Lower leg skin (tissue), 4 donors: Measurements from ENCODE around the gene ZNF584. TPM values are rescaled to one million over a fixed set of nuclear protein-coding genes. Genes with fewer than 3 reads are reported as not detected.
"Not testable (repeated sequence)": the region's sequence is repeated elsewhere in the genome, so short reads cannot be mapped to it uniquely, and the experiment has no call there.

Experiments
- DNase-seq, 2 donors: peaks; one replicate each; pipeline ENCODE4 v3.0.0-alpha.2; 2019; ENCODE audit warnings: low spot score in 2 of 2
- H3K4me3 ChIP-seq: fragments of 200-600 bp; sonication (generic); 2 replicates; pipeline ENCODE4 v1.5.1; 2017; ENCODE audit warnings: mild to moderate bottlenecking, low read depth; ENCODE audit not compliant: poor library complexity, severe bottlenecking
- POLR2A ChIP-seq, 2 donors: fragments of 450-650 bp; IDR thresholded peaks; one replicate each; pipeline ENCODE4 v1.6.1; 2016 to 2017; ENCODE audit warnings: antibody characterized with exemption in 2 of 2, mild to moderate bottlenecking in 1 of 2, moderate library complexity in 1 of 2
- WGBS, 2 donors: methylation state at CpG; one replicate each; pipeline ENCODE4 v1.1.5; 2018; 5-methylcytosine and 5-hydroxymethylcytosine counted together
- intact Hi-C: fragments of 100-400 bp; cut with DNase I; formaldehyde crosslinking; loops from one replicate; pipeline ENCODE4 v1.15.0; 2023; ENCODE audit warnings: low total_unique reads
- total RNA-seq, 4 donors: library from RNA; depleted of rRNA; stranded (reverse); fragments of >200 nt; gene quantifications; one replicate each; pipeline ENCODE4 v1.1.0, GENCODE V29; 2016
- TF ChIP-seq, protein P1 (sequence below), 3 donors: fragments of 450-650 bp; IDR thresholded peaks; one replicate each; pipeline ENCODE4 v1.5.1; 2016; ENCODE audit warnings: antibody characterized with exemption in 3 of 3, mild to moderate bottlenecking in 3 of 3, moderate library complexity in 2 of 3

The ZNF584 gene
- total RNA-seq, 4 donors from 2014 or later, result 16.9 to 28.6 (median 23.4) TPM

DNA sequence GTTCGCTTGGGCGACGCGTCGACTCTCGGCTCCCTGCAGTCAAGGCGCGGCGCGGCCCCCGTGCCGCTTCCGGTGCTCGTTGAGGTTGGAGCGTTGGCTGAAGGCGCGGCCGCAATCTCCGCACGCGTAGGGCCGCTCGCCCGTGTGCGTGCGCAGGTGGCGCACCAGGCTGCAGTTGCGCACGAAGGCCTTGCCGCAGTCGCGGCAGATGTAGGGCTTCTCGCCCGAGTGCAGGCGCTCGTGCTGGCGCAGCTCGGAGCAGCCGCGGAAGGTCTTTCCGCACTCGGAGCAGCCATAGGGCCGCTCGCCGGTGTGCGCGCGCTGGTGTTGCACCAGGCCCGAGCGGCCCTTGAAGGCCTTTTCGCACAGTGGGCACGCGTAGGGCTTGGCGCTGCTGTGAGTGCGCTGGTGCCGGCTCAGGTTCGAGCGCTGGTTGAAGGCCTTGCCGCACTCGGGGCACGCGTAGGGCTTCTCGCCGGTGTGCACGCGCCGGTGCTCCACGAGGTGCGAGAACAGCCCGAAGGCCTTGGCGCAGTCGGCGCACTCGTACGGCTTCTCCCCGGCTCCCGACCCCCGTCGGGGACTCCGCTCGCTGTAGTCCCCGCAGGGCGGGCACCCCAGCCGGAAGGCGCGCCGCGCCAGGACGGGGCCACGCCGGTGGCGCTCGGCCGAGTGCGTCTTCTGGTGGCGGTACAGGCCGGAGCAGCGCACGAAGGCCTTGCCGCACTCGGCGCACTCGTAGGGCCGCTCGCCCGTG lies 40.6 kb upstream of the ZNF584 start:
- intact Hi-C loops, result no loop called here
- 80 to 87% methylated on average over 50 to 103 of the region's 106 CpGs for WGBS, 2 donors
- no peak overlapping the region for H3K4me3 ChIP-seq
- DNase-seq, result no peak
- TF ChIP-seq, protein P1, sequence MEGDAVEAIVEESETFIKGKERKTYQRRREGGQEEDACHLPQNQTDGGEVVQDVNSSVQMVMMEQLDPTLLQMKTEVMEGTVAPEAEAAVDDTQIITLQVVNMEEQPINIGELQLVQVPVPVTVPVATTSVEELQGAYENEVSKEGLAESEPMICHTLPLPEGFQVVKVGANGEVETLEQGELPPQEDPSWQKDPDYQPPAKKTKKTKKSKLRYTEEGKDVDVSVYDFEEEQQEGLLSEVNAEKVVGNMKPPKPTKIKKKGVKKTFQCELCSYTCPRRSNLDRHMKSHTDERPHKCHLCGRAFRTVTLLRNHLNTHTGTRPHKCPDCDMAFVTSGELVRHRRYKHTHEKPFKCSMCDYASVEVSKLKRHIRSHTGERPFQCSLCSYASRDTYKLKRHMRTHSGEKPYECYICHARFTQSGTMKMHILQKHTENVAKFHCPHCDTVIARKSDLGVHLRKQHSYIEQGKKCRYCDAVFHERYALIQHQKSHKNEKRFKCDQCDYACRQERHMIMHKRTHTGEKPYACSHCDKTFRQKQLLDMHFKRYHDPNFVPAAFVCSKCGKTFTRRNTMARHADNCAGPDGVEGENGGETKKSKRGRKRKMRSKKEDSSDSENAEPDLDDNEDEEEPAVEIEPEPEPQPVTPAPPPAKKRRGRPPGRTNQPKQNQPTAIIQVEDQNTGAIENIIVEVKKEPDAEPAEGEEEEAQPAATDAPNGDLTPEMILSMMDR (IDR thresholded peaks at IDR 0.05), result no peak
- TF ChIP-seq POLR2A (IDR thresholded peaks at IDR 0.05), result no peak

DNA sequence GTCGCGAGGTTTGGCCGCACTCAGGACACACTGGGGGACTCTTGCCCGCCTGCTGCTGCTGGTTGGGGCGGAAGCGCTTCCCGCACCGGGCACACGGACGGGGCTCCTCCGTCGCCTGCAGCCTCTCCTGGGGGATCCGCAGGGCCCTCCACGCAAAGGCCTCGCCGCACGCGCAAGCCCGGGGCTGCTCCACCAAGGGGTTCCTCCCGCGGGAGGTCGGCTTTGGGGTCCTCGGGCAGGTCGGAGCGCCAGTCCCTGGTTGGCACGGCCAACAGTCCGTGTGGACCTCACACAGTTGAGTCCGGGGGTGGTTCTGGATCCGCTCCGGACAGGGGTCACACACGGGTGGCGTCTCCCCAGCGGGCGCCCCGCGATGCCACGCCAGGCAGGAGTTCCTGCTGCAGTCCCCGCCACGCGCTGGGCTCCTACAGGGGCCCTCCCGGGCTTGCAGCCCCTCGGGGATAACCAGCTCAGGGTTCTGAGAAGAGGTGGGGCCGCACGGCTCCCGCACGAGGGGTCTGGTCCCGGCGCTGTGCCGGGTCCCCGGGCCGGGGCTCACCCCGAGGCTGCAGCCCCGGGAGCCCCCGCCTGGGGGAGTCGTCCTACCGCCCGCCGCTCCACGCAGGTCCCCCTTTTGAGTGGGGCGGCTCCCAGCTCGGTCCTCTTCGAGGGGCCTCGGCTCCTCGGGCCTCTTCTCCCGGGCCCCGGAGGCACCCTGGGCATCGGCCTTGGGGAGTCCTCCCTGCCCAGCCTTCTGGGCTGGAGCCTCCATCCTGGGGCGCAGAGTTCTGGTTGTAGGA lies 39.7 kb upstream of the ZNF584 start:
- intact Hi-C loops, result no loop called here
- no peak for DNase-seq
- WGBS, 2 donors, result 92% methylated on average over 54 to 62 of the region's 68 CpGs

DNA sequence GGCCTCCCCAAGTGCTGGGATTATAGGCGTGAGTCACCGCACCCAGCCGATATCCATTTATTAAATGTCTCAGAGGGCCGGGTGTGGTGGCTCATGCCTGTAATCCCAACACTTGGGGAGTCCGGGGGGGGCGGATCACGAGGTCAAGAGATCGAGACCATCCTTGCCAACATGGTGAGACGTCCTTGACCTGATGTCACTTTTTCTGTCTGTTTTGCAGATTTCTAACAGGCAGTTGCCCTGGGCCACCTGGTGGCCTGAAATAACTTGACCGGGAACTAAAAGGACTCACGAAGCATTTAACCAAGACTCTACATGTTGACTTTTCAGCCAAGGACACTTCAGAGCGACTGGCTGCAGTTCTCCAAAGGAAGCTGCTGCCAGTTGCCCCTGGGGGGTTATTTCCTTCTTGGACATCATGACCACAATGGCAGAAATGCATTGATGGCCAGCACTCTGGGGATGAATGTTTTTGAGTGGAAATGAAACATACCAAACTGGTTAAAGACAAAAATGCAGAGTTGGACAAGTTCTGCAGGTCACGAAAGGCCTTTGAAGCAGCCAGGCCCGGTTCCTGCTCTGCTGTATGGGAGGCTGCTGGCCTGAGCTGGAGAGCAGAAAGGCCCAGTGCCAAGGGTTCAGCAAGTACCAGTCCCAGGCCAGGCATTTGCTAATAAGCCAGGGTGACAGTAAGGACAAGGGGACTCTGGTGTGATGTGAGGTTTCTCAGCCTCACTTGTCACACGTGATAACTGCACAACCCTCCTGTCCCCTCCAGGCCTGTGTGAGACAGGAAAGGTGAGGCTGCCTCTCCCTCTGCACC lies 35.9 kb upstream of the ZNF584 start:
- no peak overlapping the region for H3K4me3 ChIP-seq
- intact Hi-C loops, result no loop called here
- 73% methylated on average over 15 of the region's 15 CpGs for WGBS, 2 donors
- TF ChIP-seq, protein P1 (IDR thresholded peaks at IDR 0.05), result no peak
- TF ChIP-seq POLR2A (IDR thresholded peaks at IDR 0.05), result no peak
- DNase-seq, result no peak

More for the DNA sequence above, 39.7 kb upstream of the ZNF584 start:
- H3K4me3 ChIP-seq, result no peak overlapping the region
- no peak for TF ChIP-seq POLR2A (IDR thresholded peaks at IDR 0.05)
- TF ChIP-seq, protein P1 (IDR thresholded peaks at IDR 0.05), result no peak

DNA sequence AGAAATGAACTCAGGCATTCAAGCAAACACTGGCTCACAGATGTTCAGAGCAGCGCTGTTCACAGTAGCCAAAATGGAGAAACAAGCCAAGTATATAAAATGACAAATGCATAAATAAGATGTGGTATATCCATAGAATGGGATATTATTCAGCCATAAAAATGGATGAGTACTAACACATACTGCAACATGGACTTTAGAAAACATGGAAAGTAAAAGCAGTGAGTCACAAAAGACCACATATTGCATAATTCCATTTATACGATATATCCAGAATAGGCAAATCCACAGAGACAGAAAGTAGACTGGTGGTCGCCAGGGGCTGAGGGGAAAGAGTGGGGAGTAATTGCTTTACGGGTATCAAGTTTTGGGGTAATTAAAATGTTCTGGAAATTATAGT lies 34.2 kb upstream of the ZNF584 start:
- intact Hi-C loops, result no loop called here
- H3K4me3 ChIP-seq, result no peak overlapping the region
- TF ChIP-seq, protein P1 (IDR thresholded peaks at IDR 0.05), result no peak
- TF ChIP-seq POLR2A (IDR thresholded peaks at IDR 0.05), result no peak
- WGBS, 2 donors, result 83 to 87% methylated on average over 4 of the region's 4 CpGs
- DNase-seq, result no peak

DNA sequence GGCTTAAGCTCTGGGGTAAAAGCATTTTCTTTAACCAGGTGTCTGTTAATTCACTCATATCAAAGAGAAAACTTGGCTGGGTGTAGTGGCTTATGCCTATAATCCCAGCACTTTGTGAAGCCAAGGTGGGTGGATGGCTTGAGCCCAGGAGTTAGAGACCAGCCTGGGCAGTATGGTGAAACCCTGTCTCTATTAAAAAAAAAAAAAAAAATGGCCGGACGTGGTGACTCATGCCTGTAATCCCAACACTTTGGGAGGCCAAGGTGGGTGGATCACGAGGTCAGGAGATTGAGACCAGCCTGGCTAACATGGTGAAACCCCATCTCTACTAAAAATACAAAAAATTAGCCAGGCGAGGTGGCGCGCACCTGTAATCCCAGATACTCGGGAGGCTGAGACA lies 31.7 kb upstream of the ZNF584 start:
- WGBS, 2 donors, result 85 to 88% methylated on average over 7 of the region's 7 CpGs
- intact Hi-C loops, DNase-seq, H3K4me3 ChIP-seq: not testable (repeated sequence)

DNA sequence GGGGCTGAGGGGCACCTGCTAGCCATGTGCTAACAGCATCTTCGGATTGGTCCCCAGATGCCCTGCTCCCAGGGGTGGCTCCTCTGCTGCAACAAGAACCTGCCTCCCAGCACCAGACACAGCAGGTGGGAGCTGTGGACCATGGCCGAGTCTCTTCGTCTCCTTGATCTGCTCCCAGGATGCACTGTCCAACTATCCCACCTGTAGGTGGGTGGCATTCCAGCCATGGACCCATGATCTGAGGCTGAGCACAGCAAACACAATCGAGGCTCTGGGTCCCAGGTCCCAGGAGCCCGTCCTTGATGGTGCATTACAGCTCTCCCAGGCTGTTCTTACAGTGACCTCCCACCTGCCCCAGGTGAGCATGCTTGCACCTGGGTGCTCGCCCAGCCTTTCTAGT lies 29.2 kb upstream of the ZNF584 start:
- DNase-seq, result no peak
- WGBS, 2 donors, result 91 to 93% methylated on average over 6 of the region's 6 CpGs
- H3K4me3 ChIP-seq, result no peak overlapping the region
- TF ChIP-seq POLR2A (IDR thresholded peaks at IDR 0.05), result no peak
- TF ChIP-seq, protein P1 (IDR thresholded peaks at IDR 0.05), result no peak
- intact Hi-C loops, result no loop called here
